GM12878 (cell line): ENCODE data around the gene CDCP1. TPM values are rescaled to one million over a fixed set of nuclear protein-coding genes. Genes with fewer than 3 reads are reported as not detected.

Experiments used
- ATAC-seq: fragments of 200-7000 bp; cut with Tn5 transposase; 3 replicates; pipeline ENCODE4 v1.9.1; 2020; ENCODE audit warnings: mild to moderate bottlenecking, moderate library complexity
- BruUV-seq: library from RNA; stranded (reverse); fragments of 400-500 nt; replicated peaks from 2 replicates; lab custom pipeline; 2021; lab: Mats Ljungman, UMichigan
- CTCF ChIA-PET: fragments of 300-600 bp; sonication (Branson Sonifier 250); formaldehyde crosslinking; extraction: SDS; loops from one replicate; lab custom pipeline; 2021; ENCODE audit warnings: inconsistent platforms; lab: Yijun Ruan, JAX
- POLR2A ChIA-PET: fragments of 350-600 bp; formaldehyde crosslinking; extraction: SDS; loops from one replicate; lab custom pipeline; 2021; ENCODE audit warnings: inconsistent platforms; lab: Charles Lee
- RAD21 ChIA-PET: fragments of 300-600 bp; sonication (Branson Sonifier 250); formaldehyde crosslinking; loops from one replicate; lab custom pipeline; 2023; ENCODE audit warnings: antibody characterized with exemption; ENCODE audit not compliant: unreplicated experiment; lab: Charles Lee
- SMC1A ChIA-PET: fragments of 300-600 bp; sonication (Branson Sonifier 250); formaldehyde crosslinking; loops from one replicate; lab custom pipeline; 2023; ENCODE audit not compliant: unreplicated experiment, uncharacterized antibody; lab: Charles Lee
- DNase-seq: peaks from one replicate; pipeline ENCODE4 v3.0.0-alpha.2; 2011; ENCODE audit warnings: low read depth, low spot score
- FAIRE-seq: peaks from 3 replicates; lab custom pipeline; 2011; peaks lifted over from hg19 to GRCh38; lab: Jason Lieb, UNC
- H2AFZ ChIP-seq: 2 replicates; pipeline ENCODE4 v1.6.0; 2011; ENCODE audit warnings: low read depth, low read length, control low read depth; ENCODE audit not compliant: control insufficient read depth
- H3K27ac ChIP-seq: 2 replicates; pipeline ENCODE4 v1.5.1; 2011; ENCODE audit warnings: control low read depth; ENCODE audit not compliant: control insufficient read depth, insufficient read depth
- H3K27me3 ChIP-seq, 2 experiments: replicated peaks in 1 of 2; 2 replicates each; pipeline versions ENCODE4 v1.6.0 to v1.6.1; 2011; ENCODE audit warnings: low read length in 1 of 2; ENCODE audit not compliant: control insufficient read depth in 2 of 2, insufficient read depth in 2 of 2
- H3K36me3 ChIP-seq, 2 experiments: 2 replicates each; pipeline ENCODE4 v1.5.1; 2011; ENCODE audit warnings: low read length in 1 of 2; ENCODE audit not compliant: control insufficient read depth in 2 of 2, insufficient read depth in 2 of 2
- H3K4me1 ChIP-seq: 2 replicates; pipeline ENCODE4 v1.6.1; 2011; ENCODE audit warnings: mild to moderate bottlenecking, low read length, moderate library complexity, mixed read lengths; ENCODE audit not compliant: control insufficient read depth, insufficient read depth
- H3K4me2 ChIP-seq: 2 replicates; pipeline ENCODE4 v1.6.0; 2011; ENCODE audit warnings: control low read depth; ENCODE audit not compliant: control insufficient read depth, insufficient read depth
- H3K4me3 ChIP-seq: fragments of 200-600 bp; sonication (generic); 2 replicates; pipeline ENCODE4 v1.5.1; 2016
- H3K79me2 ChIP-seq: 2 replicates; pipeline ENCODE4 v1.6.0; 2011; ENCODE audit warnings: low read length; ENCODE audit not compliant: control insufficient read depth, insufficient read depth
- H3K9ac ChIP-seq: 2 replicates; pipeline ENCODE4 v1.8.0; 2011; ENCODE audit warnings: low read length, control low read depth, mixed read lengths; ENCODE audit not compliant: control insufficient read depth, insufficient read depth
- H3K9me3 ChIP-seq: replicated peaks from 3 replicates; pipeline ENCODE4 v1.5.1; 2011; ENCODE audit warnings: mild to moderate bottlenecking, low read length; ENCODE audit not compliant: control insufficient read depth, insufficient read depth
- H4K20me1 ChIP-seq: 2 replicates; pipeline ENCODE4 v1.6.0; 2011; ENCODE audit not compliant: control insufficient read depth, insufficient read depth
- IKZF1 ChIP-seq: fragments of 450-650 bp; conservative IDR thresholded peaks from 2 replicates; pipeline ENCODE4 v1.6.1; 2017; ENCODE audit warnings: antibody characterized with exemption, mild to moderate bottlenecking
- NFYB ChIP-seq: IDR thresholded peaks from 2 replicates; pipeline ENCODE4 v1.6.1; 2011; ENCODE audit warnings: low read depth, mild to moderate bottlenecking, low read length, improper control_type of control experiment, moderate library complexity; ENCODE audit not compliant: insufficient read depth
- NKRF ChIP-seq: fragments of 450-650 bp; conservative IDR thresholded peaks from 2 replicates; pipeline ENCODE4 v1.6.1; 2017; ENCODE audit warnings: mild to moderate bottlenecking, moderate library complexity
- NR2C1 ChIP-seq: fragments of 450-650 bp; IDR thresholded peaks from 2 replicates; pipeline ENCODE4 v1.6.1; 2017; ENCODE audit warnings: antibody characterized with exemption, mild to moderate bottlenecking, moderate library complexity
- NR2F1 ChIP-seq: fragments of 450-650 bp; conservative IDR thresholded peaks from 2 replicates; pipeline ENCODE4 v1.6.1; 2017; ENCODE audit warnings: mild to moderate bottlenecking
- POLR2A ChIP-seq: IDR thresholded peaks from 2 replicates; pipeline ENCODE4 v1.6.1; 2011; ENCODE audit warnings: low read depth, mild to moderate bottlenecking, low read length
- RB1 ChIP-seq: fragments of 450-650 bp; formaldehyde crosslinking; IDR thresholded peaks from 2 replicates; pipeline ENCODE4 v1.6.1; 2017; ENCODE audit warnings: mild to moderate bottlenecking, borderline replicate concordance
- SPI1 ChIP-seq: IDR thresholded peaks from 2 replicates; pipeline ENCODE4 v1.6.1; 2011; ENCODE audit warnings: low read depth, mild to moderate bottlenecking, low read length, moderate library complexity, borderline replicate concordance; ENCODE audit not compliant: insufficient read depth
- STAT1 ChIP-seq: fragments of 450-650 bp; conservative IDR thresholded peaks from 2 replicates; pipeline ENCODE4 v1.6.1; 2014; ENCODE audit warnings: antibody characterized with exemption, mild to moderate bottlenecking
- SUZ12 ChIP-seq: fragments of 200-600 bp; sonication (generic); IDR thresholded peaks from one replicate; pipeline ENCODE4 v1.6.1; 2018; ENCODE audit warnings: antibody characterized with exemption, mild to moderate bottlenecking; ENCODE audit not compliant: unreplicated experiment
- TARDBP ChIP-seq: IDR thresholded peaks from 2 replicates; pipeline ENCODE4 v1.6.1; 2016; ENCODE audit warnings: borderline replicate concordance
- TCF12 ChIP-seq: IDR thresholded peaks from 2 replicates; pipeline ENCODE4 v1.6.1; 2011; ENCODE audit warnings: low read depth, mild to moderate bottlenecking, low read length
- USF1 ChIP-seq: IDR thresholded peaks from 2 replicates; pipeline ENCODE4 v1.6.1; 2011; ENCODE audit warnings: borderline replicate concordance, low read depth, mild to moderate bottlenecking, moderate library complexity, mixed read lengths, low read length; ENCODE audit not compliant: insufficient read depth; ENCODE audit errors: extremely low read length
- YY1 ChIP-seq: IDR thresholded peaks from 2 replicates; pipeline ENCODE4 v1.6.1; 2011; ENCODE audit warnings: low read depth, mild to moderate bottlenecking, low read length
- ZNF24 ChIP-seq: fragments of 450-650 bp; IDR thresholded peaks from 2 replicates; pipeline ENCODE4 v1.6.1; 2017; ENCODE audit warnings: antibody characterized with exemption, mild to moderate bottlenecking
- ZZZ3 ChIP-seq: IDR thresholded peaks from 2 replicates; pipeline ENCODE4 v1.6.1; 2011; ENCODE audit warnings: low read depth; ENCODE audit not compliant: control insufficient read depth, insufficient read length
- WGBS: methylation state at CpG from one replicate; pipeline ENCODE4 v1.1.6; 2016; ENCODE audit warnings: low lambda C conversion rate; ENCODE audit not compliant: insufficient replicate concordance, insufficient coverage; ENCODE audit errors: missing lambda C conversion rate; 5-methylcytosine and 5-hydroxymethylcytosine counted together
- in situ Hi-C: fragments of 300-500 bp; cut with MboI; formaldehyde crosslinking; loops from 9 replicates; pipeline ENCODE4 v1.14.3; 2018; ENCODE audit warnings: mixed read lengths
- intact Hi-C: fragments of 100-400 bp; cut with micrococcal nuclease; formaldehyde crosslinking; loops from one replicate; pipeline ENCODE4 v1.14.2; 2022; ENCODE audit not compliant: unreplicated experiment
- polyA plus RNA-seq, 11 experiments: library from polyadenylated mRNA; depleted of rRNA in 4 of 11; unstranded in 6 of 11; stranded (reverse) in 5 of 11; fragments of >200 nt; fragmentation: Nextera tagmentation in 4 of 11; fragmentation: Illumina TruSeq in 1 of 11; extraction: Ambion mirVana in 4 of 11; extraction: Trizol in 1 of 11; gene quantifications; 1 replicate in 1 of 11; 2 replicates in 10 of 11; pipeline versions ENCODE4 v1.2.1 to v1.2.3, GENCODE V29; 2011 to 2016; ENCODE audit warnings: inconsistent platforms in 2 of 11, missing spikeins in 2 of 11, low read depth in 1 of 11
- total RNA-seq, 4 experiments: library from RNA; depleted of rRNA in 3 of 4; stranded (reverse); fragments of >200 nt in 3 of 4; fragmentation: Illumina TruSeq in 1 of 4; extraction: Trizol in 1 of 4; gene quantifications; 2 replicates each; pipeline versions ENCODE4 v1.2.1 to v1.2.3, GENCODE V29; 2013 to 2021
- TF ChIP-seq, protein P1 (sequence below): fragments of 150-350 bp; IDR thresholded peaks from 2 replicates; pipeline ENCODE4 v1.6.1; 2014; ENCODE audit warnings: mild to moderate bottlenecking, low read depth, low read length

The CDCP1 gene
- total and polyA plus RNA-seq, 10 of the 15 experiments (the other 5 are each of a cell fraction or from before 2014, with no cell fraction given), result 0.35 to 2.2 (median 0.86) TPM

DNA sequence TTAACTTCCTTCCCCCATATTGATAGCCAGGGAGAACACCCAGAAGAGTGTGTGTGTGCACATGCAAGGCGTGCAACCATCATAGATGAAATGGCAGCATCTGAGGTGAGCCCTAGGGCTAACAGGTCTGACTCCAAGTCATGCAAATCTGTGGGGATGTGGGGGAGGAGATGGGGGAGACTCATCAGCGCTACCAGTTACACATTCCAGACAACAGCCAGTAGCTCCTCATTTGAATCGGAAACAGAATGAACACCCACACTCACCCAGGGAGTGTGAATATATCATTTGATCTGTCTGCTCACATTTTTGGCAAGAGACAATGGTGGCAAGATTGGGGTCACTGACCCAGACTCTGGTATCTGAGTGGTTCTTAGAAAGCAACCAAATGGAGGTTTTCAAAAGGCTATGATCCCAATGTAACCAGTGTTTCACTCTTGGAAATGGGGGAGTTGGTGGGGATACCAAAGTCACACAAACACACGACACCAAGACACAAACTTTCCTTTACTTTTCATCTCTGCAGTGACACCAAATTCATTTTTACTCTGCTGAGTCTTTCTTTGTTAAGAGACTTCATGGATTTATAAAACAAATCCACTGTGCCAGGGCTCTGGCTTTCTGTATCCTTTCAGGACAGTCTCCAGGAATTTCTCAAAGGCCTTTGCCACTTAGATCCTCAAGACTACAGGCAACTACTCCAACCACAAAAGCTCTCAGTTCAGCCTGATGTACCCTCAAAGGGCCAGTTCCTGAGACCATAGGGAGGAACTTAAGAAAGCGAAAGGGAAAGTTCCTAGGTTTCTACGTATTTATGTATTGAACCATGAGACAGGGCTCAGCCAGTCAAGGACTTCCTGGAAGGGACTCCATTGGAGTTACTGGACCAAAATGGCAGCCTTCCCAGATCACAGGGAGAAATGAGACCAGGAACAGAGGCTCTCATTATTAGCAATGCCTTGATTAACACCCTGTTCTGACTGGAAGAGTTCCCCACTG is 2.2 kb downstream of the CDCP1 start:
- peak; percentile 83 for ATAC-seq
- H3K4me3 ChIP-seq, result no peak overlapping the region
- peaks cover 2 to 10% of the 10 kb centered on the region in 2 experiments for H3K27me3 ChIP-seq
- in situ Hi-C loops, result no loop called here
- no peaks in the 10 kb centered on the region for H3K79me2 ChIP-seq
- intact Hi-C loops, result no loop called here
- H3K9ac ChIP-seq, result no peak overlapping the region
- peak overlapping the region; percentile 79 for H3K4me2 ChIP-seq
- H3K36me3 ChIP-seq, result no peaks in the 10 kb centered on the region
- FAIRE-seq, result no peak
- CTCF ChIA-PET, result interaction anchor here (1.4 to 1.8 kb wide), 3 partner anchors 17 to 102 kb away, joined by 3 to 9 read pairs (median 4); no protein-coding TSS in a partner anchor
- POLR2A ChIA-PET, result no interaction called here
- H3K9me3 ChIP-seq, result no peaks in the 10 kb centered on the region; the same call in 2 of the 3 replicates
- H4K20me1 ChIP-seq, result no peaks in the 10 kb centered on the region
- H3K27ac ChIP-seq, result no peak overlapping the region
- SMC1A ChIA-PET, result interaction anchor here (0.8 to 2.6 kb wide), 8 partner anchors 11 to 75 kb away, joined by 3 to 8 read pairs (median 4); no protein-coding TSS in a partner anchor
- RAD21 ChIA-PET, result interaction anchor here (1.7 to 3.6 kb wide), 4 partner anchors 10 to 103 kb away, joined by 4 to 16 read pairs (median 6); no protein-coding TSS in a partner anchor
- BruUV-seq, result no TSS peak
- WGBS, result 52% methylated on average over 6 of the region's 6 CpGs
- no peak for DNase-seq
- no peaks in the 10 kb centered on the region for H3K4me1 ChIP-seq
- peak overlapping the region; percentile 81 for H2AFZ ChIP-seq
- TF ChIP-seq USF1 (no peak), NR2F1 (no peak; the same call in 1 of the 2 replicates), ZZZ3 (no peak), POLR2A (no peak), NKRF (no peak), YY1 (peak; percentile 74), RB1 (no peak), SUZ12 (no peak), NR2C1 (no peak), ZNF24 (no peak), TCF12 (no peak), SPI1 (peak; percentile 30; the same call in 1 of the 2 replicates), NFYB (peak; percentile 52; the same call in 1 of the 2 replicates), STAT1 (no peak), TARDBP (no peak), IKZF1 (peak; percentile 59)
- TF ChIP-seq, protein P1, sequence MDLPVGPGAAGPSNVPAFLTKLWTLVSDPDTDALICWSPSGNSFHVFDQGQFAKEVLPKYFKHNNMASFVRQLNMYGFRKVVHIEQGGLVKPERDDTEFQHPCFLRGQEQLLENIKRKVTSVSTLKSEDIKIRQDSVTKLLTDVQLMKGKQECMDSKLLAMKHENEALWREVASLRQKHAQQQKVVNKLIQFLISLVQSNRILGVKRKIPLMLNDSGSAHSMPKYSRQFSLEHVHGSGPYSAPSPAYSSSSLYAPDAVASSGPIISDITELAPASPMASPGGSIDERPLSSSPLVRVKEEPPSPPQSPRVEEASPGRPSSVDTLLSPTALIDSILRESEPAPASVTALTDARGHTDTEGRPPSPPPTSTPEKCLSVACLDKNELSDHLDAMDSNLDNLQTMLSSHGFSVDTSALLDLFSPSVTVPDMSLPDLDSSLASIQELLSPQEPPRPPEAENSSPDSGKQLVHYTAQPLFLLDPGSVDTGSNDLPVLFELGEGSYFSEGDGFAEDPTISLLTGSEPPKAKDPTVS, result no peak
